ENCODE measurements around the gene DPYSL3.
"Not testable (repeated sequence)": the region's sequence is repeated elsewhere in the genome, so short reads cannot be mapped to it uniquely, and the experiment has no call there.

The DPYSL3 gene

DNA sequence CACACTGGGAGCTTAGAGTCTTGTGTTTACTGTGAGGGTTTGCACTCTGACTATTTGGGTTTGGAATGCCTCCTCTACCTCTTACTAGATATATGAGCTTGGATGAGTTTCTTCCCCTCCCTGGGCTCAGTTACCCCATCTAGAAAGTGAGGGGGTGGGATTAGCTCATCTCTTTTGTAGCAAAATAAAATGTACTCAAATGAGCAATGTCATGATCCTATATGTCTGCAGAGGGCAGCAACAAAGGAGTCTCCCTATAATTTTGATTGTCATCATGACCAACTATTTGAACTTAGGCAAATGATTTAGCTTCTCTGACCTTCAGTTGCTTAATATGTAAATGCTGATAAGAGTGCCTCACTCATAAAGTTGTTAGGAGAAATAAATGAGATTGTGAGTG lies 109.0 kb downstream of the DPYSL3 start:
- DNase-seq, result no peak

DNA sequence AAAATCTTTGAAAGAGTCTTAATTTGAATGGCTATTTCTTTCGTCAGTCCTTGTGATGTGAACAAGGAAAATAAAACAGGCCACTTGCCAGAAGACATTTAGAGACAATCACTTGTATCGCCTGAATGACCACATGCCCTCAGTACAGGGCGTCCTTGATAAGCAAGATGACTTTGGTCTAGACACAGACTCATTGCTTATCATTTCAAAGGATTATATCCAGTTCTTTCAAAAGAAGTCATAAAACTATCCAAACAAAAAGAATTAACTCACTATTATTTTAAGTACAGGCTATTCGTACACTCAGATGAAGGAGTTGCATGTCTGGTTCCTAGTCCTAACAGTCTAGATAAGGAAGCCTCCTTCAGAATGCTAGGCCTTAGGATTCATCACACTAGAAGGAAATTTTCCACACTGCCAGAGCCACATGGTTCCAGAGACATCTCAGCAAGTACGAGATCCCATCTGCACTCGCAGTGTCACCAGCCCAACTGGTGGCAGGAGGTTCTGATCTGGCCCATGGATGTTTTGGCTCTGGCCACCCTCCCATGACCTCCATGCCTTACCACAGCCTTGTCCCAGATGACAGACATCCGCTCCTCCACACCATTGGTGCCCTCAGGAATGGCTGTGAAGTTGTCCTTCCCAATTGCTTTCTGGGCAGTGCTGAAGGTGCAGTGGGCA lies 109.6 kb downstream of the DPYSL3 start:
- DNase-seq, result no peak

DNA sequence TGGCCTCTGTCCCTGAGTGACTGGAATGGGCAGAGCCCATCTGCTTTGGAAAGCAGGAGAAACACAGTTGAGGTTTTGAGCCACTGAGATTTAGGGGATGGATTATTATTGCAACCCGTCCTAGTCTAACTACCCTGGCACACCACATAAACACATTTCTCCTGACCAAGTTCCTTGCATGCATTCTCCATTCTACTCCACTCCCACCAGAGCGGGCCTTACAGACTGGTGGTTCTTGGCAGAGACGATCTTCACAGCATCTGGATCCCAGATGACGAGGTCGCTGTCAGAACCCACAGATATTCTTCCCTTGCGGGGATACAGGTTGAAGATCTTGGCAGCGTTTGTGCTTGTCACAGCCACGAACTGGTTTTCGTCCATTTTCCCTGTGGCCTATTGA lies 111.0 kb downstream of the DPYSL3 start:
- DNase-seq, result no peak

DNA sequence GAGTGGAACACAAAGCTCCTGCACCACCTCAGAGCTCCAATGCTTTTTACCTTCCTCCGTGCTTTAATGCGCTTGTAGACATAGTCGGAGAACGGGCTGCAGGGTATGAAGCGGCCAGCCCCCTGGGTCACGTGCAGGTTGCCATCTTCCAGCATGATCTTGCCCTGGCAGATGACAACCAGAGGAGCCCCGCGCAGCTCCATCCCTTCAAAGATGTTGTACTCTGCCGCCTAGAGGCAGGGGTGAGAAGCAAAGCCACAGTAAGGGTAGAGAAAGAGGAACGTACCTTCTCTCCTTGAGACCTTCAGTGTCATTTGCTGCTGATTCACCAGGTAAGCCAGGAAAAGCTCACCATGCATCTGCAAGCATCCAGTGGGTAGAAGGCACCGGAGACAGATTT lies 112.3 kb downstream of the DPYSL3 start:
- DNase-seq, result no peak

DNA sequence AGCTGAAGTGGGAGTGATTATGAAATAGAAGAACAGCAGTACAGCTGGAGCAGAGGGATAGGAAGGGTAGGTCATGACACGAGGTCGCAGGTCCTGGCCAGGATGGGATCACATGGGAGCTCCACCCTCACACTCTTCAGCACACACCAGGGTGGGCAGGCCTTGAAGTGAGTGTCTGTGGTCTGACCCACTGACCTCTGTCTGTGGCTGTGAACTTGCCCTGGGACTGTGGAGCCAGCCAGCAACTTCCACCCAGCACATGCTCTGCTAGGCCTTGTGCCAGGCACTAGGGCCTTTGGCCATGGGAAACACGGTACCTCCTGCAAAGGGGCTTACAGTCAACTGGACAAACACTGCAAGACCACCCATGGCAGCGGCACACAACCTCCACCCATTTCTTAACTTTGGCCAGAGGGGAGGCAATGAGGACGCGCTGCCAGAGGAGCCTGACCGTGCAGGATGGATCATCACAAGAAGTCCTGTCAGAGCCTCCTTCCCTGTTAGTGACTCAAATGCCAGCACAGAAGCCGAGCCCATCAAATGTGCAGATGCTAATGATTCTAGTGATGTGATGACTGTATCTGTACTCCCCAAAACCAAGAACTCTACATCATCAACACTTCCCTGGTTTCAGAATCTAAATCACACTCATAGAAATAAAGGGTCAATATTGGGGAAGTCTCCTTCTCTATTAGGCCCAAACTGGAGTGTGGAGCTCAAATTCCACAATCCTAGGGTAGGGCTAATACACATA lies 113.6 kb downstream of the DPYSL3 start:
- no peak for DNase-seq

DNA sequence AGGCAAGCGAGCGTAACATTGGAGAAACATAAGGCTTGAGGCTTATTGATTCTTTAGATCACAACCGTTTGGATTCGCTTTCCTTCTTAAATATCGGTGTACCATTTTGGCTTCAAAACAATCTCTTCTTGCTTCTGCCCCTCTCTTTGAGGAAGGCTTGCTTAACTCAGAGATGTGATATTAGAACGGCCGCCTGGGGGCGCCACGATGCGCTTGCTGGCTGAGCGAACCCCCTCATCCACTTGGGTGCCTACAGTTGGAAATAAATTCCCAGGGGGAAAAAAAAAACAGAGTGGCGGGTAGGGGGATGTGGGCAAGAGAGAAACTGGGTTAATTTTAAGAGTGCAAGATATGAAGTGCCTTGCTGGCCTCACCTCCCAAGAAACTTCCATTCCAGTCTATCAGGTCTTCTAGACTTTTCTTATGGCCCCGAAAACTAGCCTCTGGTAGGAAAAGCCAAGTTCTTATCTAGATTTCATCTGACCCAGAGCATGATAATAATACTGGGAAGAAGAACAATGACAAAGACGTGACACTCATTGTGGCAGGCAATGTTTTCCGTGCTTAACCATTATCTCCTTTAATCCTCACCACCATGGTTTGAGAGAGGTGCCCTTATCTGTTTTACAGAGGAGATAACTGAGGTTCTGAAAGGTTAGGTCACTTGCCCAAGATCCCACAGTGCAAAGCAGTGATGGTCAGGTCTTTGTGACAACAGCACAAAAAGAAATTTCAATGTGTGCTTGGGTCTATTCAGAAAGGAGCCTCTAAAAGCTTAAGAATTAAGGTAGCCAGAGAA lies 115.8 kb downstream of the DPYSL3 start:
- no peak for DNase-seq

DNA sequence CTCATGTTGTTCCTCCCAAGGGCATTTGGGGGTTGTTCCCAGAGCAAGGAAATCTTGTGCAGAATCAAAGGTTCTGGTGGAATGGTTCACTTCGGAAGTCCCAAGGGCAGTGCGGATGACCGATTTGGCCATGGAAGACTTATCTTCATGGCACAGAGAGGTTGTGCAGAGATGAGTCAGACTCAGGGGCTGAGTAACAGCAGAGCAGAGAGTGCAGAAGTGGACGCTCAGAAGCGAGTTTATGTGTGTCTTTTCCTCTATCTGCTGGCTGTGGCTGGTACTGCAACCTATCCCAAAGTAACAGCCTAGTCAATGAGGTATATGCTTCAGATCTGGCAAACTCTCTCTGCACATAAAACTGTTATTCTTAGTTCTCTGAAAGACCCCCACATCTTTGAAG lies 118.1 kb downstream of the DPYSL3 start:
- no peak for DNase-seq

DNA sequence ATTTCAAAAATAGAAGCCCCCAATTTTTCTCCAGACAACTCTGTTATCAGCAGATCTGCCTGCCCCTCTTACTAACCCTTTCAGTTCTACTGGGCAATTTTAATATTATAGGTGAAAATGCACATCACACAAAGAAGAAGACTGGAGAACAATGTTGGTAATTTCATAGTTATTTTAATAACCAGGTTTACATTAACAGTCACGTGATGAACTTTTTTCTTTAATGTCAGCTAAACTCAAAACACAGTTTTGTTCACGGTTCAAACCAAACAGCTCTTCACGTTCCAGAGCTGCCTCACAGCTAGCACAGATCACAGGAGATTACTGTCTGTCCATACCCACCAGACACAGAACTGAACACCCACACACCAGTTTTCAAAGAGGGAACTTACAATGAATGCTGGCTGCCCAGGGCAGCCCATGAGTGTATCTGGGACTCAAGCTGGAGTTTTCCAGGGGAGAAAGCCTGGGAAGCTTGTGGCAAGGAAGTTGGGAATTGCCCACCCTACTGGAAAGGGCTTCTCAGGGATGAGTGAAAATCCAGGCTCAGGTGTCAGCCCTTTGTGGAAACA lies 119.1 kb downstream of the DPYSL3 start:
- no peak for DNase-seq

DNA sequence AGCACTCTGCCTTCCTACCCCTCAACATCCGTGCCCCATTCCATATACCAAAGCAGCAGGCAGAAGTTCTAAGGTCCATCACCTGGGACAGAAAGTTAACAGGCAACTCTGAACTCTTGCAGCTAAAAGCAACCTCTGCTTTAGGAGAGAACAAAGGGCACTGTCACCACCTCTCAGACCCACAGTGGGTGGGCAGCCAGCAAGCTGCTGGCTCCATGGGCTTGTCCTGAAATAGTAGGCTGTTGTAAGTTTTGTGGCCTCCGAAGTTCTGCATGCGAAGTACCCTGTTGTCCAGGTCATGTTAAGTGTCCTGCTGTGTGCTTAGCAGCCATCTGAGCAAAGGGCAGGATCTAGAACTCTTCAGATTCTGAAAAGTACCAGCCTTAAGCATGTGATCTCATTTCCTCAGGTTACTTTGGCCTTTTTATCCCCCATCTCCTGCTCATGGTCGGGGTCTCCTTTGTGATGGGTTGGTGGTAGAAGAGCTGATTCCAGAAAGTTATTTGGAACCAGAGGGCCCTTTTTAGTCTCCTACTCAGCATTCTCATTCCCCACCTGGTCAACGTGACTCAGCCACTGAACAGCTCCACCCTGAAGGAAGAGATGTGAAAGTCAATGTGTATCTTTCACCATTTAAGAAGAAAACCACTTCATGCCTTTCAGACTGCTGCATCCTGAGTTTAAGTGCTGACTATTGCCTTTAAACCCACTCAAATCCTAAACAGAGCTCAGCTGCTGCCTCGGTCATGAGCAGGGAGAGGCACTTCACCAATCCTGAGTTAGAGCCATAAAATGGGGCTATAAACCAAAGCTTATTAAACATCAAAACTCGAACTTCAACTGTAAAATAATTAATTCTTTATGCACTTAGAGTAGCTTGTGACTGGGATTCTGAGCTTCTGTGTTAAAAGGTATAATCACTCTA lies 121.4 kb downstream of the DPYSL3 start:
- DNase-seq, result no peak

DNA sequence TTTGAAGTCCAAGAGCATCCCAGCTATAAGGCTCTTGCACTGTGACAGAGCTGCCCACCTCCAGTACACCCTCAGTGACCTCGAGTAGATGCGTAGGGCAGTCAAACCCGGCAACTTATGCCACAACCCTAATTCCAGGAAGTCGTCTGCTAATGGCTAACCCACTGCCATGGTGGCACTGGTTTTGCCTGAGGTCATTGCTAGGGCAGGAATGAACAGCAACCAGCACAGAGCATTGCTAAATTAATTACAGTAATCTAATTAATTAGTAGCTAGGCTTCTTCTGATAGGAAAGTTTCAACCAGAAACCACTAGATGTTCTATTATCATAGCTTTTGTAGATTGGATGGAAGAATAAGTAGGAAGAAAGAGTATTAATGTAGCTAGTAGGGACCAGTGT lies 122.8 kb downstream of the DPYSL3 start:
- DNase-seq, result no peak

DNA sequence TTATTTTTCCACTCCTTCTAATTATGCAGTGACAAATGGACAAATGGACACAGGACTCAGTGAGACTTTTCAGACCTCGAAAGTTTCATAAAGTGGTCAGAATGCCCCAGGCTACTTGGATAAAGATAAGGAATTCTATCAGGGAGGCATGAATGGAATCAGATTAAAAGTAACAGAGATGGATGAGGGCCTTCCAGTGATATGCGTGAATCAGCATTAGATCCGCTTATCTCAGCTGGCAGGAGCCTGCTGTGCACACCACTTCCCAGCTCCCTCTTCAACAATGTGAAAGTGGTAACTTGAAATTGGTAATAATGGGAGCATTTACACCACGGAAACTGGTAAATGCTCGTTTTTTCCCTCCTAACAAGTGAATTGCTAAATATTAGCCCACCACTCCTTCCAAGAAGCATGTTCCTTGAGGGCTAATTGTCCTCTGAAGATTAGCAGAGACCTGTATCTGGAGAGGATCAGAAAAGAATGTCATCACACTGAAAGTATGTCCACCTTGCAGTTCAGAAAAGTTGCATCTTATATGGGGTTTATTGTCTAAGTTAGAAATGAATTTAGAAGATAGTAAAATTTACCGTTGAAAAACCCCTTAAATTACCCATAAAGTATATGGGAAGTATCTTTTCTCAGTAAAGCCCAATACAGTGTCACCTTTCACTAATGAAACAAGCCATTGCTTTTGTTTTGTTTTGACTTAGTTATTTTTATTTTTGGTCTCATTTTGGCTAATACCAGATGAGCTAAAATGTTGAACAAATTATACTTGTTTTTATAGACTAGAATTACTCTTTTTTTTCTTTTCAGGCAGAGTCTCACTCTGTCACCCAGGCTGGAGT lies 125.3 kb downstream of the DPYSL3 start:
- DNase-seq, result no peak

DNA sequence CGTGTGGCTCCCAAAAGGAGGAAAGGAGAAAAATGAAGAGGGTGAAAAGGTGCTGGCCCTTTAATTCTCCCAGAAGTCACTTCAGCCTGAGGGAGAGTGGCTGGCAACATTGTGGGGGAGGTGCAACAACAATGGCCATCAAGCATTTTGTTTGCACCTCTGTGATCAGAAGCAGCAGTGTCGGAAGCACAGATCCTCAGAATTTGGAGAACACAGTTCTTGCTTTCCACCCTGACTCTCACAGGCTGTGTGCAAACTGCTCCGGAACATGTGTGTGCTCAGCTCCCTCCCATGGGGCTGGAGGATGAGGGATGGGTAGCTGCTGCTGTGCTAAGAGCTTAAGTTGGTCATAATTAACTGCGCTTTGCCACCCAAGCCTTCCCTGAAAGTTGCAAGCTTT lies 127.1 kb downstream of the DPYSL3 start:
- no peak for DNase-seq

DNA sequence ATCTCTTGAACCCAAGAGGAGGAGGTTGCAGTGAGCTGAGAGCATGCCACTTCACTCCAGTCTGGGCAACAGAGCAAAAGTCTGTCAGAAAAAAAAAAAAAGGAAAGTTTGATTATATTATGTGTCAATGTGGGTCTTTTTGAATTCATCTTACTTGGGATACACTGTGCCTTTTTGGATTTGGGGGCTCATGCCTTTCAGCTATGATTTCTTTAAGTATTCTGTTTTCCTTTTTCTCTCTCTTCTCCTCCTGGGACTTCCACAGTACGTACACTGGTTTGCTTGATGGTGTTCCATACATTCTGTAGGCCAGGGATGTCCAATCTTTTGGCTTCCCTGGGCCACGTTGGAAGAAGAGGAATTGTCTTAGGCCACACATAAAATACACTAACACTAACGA lies 128.3 kb downstream of the DPYSL3 start:
- DNase-seq, result no peak

DNA sequence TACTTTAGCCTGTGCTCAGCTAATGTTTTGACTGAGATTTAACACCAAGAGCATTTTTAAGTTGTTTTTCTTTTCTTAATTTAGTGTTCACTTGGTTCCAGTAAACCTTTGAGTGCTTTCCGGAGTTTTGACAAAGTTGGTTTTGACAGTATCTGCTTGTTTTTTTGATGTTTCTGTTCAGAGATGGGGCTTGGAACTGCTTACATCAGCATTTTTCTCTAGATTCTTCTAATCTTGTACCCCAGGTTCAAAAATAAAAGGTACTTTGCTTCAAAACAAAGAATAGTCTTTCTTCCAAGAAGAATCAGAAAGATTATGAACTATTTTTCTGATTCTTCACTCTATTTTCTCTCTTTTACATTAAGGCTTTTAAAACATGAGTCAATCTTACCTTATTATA lies 132.2 kb downstream of the DPYSL3 start:
- no peak for DNase-seq

DNA sequence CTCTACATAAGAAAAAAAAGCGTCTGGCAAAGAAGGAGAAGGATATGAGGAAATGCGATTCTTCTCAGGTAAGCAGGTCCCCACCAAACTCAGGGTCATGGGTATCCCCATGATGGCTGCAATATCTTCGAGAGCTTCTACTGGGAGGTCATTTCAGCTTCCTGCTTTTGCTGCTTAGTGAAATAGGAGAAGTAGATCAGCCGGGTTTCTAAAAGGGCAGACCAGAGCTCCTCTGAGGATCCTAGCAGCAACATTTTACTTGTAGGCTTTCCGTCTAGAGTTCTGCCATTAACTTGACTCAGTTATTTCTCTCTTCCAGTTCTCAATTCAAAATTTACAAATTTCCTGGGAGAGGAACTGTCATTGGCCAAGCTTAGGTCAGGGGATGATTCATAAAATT lies 134.7 kb downstream of the DPYSL3 start:
- no peak for DNase-seq

DNA sequence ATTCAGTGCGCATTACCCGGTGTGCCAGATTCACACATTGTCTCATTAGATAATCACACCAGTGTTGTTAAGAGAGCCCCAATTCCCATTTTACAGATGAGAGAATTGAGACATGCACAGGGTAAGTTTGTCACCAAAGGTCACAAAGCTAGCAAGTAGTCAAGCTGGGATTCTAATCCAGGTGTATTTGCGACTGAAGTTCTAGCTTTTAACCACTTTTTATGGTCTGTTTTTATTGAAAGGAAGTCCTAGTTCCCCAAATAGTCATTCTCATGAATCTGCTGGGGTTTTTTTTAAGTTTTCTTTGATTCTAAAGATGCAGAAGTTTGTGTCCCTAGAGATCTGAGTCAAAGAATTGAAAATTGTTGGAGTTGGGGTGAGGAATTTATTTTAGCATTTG lies 136.5 kb downstream of the DPYSL3 start:
- DNase-seq, result no peak

DNA sequence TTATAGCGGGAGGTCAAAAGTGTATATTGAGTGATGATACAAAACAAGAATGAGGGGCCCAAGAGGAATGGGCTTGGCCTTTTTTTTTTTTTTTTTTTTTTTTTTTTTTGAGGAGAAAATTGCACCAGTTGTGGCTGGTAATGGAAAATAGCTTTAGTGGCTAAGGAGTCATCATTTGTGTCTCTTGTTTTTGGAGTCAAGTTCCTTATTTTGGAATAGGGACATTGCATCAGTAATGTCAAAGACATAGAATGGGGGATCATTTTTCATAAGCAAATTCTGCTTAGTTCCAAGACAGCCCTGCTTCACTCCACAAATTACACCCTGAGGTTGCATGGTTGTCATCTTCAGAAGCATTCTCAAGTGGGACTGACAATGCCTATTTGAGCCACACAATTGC lies 137.7 kb downstream of the DPYSL3 start:
- no peak for DNase-seq

DNA sequence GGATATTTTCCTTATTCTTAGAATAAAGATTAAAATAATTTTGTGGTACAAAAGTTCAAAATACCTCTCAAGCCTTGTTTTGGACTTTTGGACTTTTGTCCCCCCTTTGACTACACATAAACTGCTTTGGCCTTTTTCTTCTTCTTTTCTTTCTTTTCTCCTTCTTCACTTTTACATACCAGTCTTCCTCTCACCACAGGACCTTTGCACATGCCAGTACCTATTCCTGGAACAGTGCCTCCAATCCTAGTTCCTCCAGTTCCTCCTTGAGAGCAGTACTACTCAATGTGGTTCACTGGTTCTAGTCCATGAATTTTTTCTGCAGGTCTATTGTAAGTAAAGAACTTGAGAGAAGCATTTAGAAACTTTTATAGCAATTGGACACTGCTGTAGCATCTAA lies 138.6 kb downstream of the DPYSL3 start:
- no peak for DNase-seq

DNA sequence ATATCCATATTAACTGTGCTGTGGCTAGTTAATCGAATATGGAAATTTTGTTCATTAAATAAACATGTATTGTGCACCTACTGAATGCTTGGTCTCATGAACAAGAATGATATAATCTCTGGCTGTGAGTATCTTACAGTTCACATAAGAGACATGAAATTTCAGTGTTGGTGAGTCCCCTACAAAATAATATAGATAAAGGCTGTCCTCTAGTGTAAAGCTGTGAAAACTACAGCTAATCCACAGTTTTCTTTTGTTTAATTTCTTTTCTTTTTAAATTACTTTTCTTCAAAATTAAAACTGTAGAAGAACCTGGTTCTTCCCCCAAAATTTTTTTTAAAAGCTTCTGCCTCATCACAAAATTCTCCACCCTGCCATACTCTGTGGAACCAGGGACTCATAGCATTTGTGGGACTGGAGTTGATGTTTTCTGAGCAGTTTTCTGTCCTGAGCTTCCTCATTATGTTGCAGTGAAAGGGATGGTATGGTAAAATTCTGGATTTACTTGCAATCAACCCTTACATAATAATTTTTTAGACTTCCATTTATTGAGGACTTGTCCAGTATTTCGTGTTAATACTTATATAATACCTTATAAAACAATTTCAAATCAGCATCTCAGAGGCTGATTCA lies 140.0 kb downstream of the DPYSL3 start:
- DNase-seq, result peak in 1 of 2 experiments; percentile 40

DNA sequence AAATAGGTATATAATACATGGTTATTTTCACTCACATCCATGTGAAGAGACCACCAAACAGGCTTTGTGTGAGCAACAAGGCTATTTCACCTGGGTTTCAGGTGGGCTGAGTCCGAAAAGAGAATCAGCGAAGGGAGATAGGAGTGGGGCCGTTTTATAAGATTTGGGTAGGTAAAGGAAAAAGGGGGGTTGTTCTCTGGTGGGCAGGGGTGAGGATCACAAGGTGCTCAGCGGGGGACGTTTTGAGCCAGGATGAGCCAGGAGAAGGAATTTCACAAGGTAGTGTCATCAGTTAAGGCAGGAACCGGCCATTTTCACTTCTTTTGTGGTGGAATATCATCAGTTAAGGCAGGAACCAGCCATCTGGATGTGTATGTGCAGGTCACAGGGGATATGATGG lies 142.5 kb downstream of the DPYSL3 start:
- DNase-seq, result not testable (repeated sequence)
